HG03469 (cell line): ENCODE measurements around the gene SURF6.

Experiments used
- ATAC-seq: cut with Tn5 transposase; IDR thresholded peaks from one replicate; pipeline ENCODE4 v1.9.1; 2021; ENCODE audit warnings: mild to moderate bottlenecking, moderate library complexity, moderate number of reproducible peaks; ENCODE audit not compliant: unreplicated experiment

SURF6 gene

GRCh38 chr9:133368249-133368881, 32.4 kb upstream of the SURF6 start:
- no peak for ATAC-seq

GRCh38 chr9:133367778-133368177, 31.8 kb upstream of the SURF6 start:
- no peak for ATAC-seq

- ATAC-seq: no peak
Measured at GRCh38 chr9:133367221-133367620, 31.2 kb upstream of the SURF6 start.

- no peak for ATAC-seq
Measured at GRCh38 chr9:133366435-133366834, 30.4 kb upstream of the SURF6 start.

GRCh38 chr9:133362359-133363044, 26.5 kb upstream of the SURF6 start:
- ATAC-seq: no peak

GRCh38 chr9:133361507-133362092, 25.6 kb upstream of the SURF6 start:
- no peak for ATAC-seq

- no peak for ATAC-seq
Measured at GRCh38 chr9:133360400-133361393, 24.7 kb upstream of the SURF6 start.

- no peak for ATAC-seq
Measured at GRCh38 chr9:133359399-133360175, 23.6 kb upstream of the SURF6 start.

GRCh38 chr9:133357656-133358055, 21.7 kb upstream of the SURF6 start:
- ATAC-seq: no peak

GRCh38 chr9:133356391-133357091, 20.6 kb upstream of the SURF6 start, which contains the start of the genes SURF1 and SURF2:
Gene SURF1 (minus strand): TSS chr9:133356487. CDS start chr9:133356453, 34 bp downstream.
Gene SURF2 (plus strand): TSS chr9:133356550. CDS start chr9:133356593, 43 bp downstream.
- no peak for ATAC-seq

- no peak for ATAC-seq
Measured at GRCh38 chr9:133355881-133356357, 19.9 kb upstream of the SURF6 start.

- ATAC-seq: no peak
Measured at GRCh38 chr9:133354766-133355165, 18.8 kb upstream of the SURF6 start.

GRCh38 chr9:133353548-133353947, 17.6 kb upstream of the SURF6 start:
- no peak for ATAC-seq

GRCh38 chr9:133352635-133353340, 16.8 kb upstream of the SURF6 start:
- no peak for ATAC-seq

GRCh38 chr9:133351908-133352634, 16.1 kb upstream of the SURF6 start:
- no peak for ATAC-seq

GRCh38 chr9:133351526-133351907, 15.5 kb upstream of the SURF6 start:
- no peak for ATAC-seq

- no peak for ATAC-seq
Measured at GRCh38 chr9:133349965-133350616, 14.1 kb upstream of the SURF6 start.
